HepG2 (cell line): ENCODE measurements around the gene PLXNA1. TPM values are rescaled to one million over a fixed set of nuclear protein-coding genes. Genes with fewer than 3 reads are reported as not detected.

Experiments
- ATAC-seq: fragments of 200-7000 bp; cut with Tn5 transposase; 3 replicates; pipeline ENCODE4 v1.9.1; 2020; ENCODE audit warnings: mild to moderate bottlenecking, moderate library complexity
- BruUV-seq: library from RNA; stranded (reverse); fragments of 400-500 nt; replicated peaks from 2 replicates; lab custom pipeline; 2021; lab: Mats Ljungman, UMichigan
- CTCF ChIA-PET: fragments of 300-600 bp; formaldehyde crosslinking; extraction: SDS; loops from one replicate; lab custom pipeline; 2021; ENCODE audit warnings: low total read pairs, inconsistent platforms, low intra/inter-chr PET ratio; lab: Yijun Ruan, JAX
- POLR2A ChIA-PET: fragments of 350-600 bp; sonication (Branson Sonifier 250); formaldehyde crosslinking; loops from one replicate; lab custom pipeline; 2020; ENCODE audit warnings: antibody characterized with exemption, inconsistent platforms; lab: Yijun Ruan, JAX
- DNase-seq: peaks from one replicate; pipeline ENCODE4 v3.0.0-alpha.2; 2015; ENCODE audit warnings: low spot score
- FAIRE-seq: peaks from 3 replicates; lab custom pipeline; 2011; peaks lifted over from hg19 to GRCh38; lab: Jason Lieb, UNC
- H2AFZ ChIP-seq: one replicate; pipeline ENCODE4 v1.6.1; 2011; ENCODE audit warnings: low read length, inconsistent platforms
- H3K27ac ChIP-seq: fragments of 300-600 bp; 3 replicates; pipeline ENCODE4 v1.8.0; 2011; ENCODE audit warnings: mixed run types, mild to moderate bottlenecking, mixed read lengths, low read length, inconsistent platforms; ENCODE audit not compliant: insufficient read depth; ENCODE audit errors: extremely low read length
- H3K27me3 ChIP-seq, 2 experiments: fragments of 200-600 bp in 1 of 2; 2 replicates in 1 of 2; 3 replicates in 1 of 2; pipeline versions ENCODE4 v1.6.0 to v1.8.0; 2011; ENCODE audit warnings: low read length in 2 of 2, mild to moderate bottlenecking in 2 of 2, moderate library complexity in 2 of 2, inconsistent platforms in 1 of 2; ENCODE audit not compliant: insufficient read depth in 2 of 2, control insufficient read depth in 1 of 2
- H3K36me3 ChIP-seq, 2 experiments: fragments of 200-600 bp in 1 of 2; replicated peaks in 1 of 2; 2 replicates in 1 of 2; 3 replicates in 1 of 2; pipeline versions ENCODE4 v1.5.1 to v1.8.0; 2011; ENCODE audit warnings: low read length in 2 of 2, inconsistent platforms in 1 of 2; ENCODE audit not compliant: insufficient read depth in 2 of 2, control insufficient read depth in 1 of 2
- H3K4me1 ChIP-seq: 2 replicates; pipeline ENCODE4 v1.5.1; 2012; ENCODE audit warnings: low read length, inconsistent platforms; ENCODE audit not compliant: insufficient read depth
- H3K4me2 ChIP-seq: 2 replicates; pipeline ENCODE4 v1.6.0; 2011; ENCODE audit warnings: low read depth, low read length, inconsistent platforms
- H3K4me3 ChIP-seq, 3 experiments: fragments of 200-600 bp in 1 of 3; sonication (generic), shearing (Covaris generic) in 1 of 3; replicated peaks in 1 of 3; 2 replicates each; pipeline ENCODE4 v1.5.1; 2011 to 2016; ENCODE audit warnings: low read length in 3 of 3, inconsistent platforms in 2 of 3, low read depth in 2 of 3, mild to moderate bottlenecking in 2 of 3, control low read depth in 1 of 3, mixed read lengths in 1 of 3; ENCODE audit not compliant: insufficient read depth in 1 of 3
- H3K79me2 ChIP-seq: one replicate; pipeline ENCODE4 v1.6.1; 2011; ENCODE audit warnings: low read length, inconsistent platforms; ENCODE audit not compliant: insufficient read depth
- H3K9ac ChIP-seq: 2 replicates; pipeline ENCODE4 v1.6.0; 2011; ENCODE audit warnings: mild to moderate bottlenecking, low read depth, low read length, inconsistent platforms; ENCODE audit not compliant: insufficient read depth
- H3K9me3 ChIP-seq: 2 replicates; pipeline ENCODE4 v1.5.1; 2012; ENCODE audit warnings: mild to moderate bottlenecking, low read length
- H4K20me1 ChIP-seq: 2 replicates; pipeline ENCODE4 v1.6.0; 2011; ENCODE audit warnings: inconsistent platforms, mild to moderate bottlenecking, low read length, moderate library complexity; ENCODE audit not compliant: insufficient read depth
- AGO2 ChIP-seq: fragments of 200-400 bp; formaldehyde crosslinking; optimal IDR thresholded peaks from 2 replicates; pipeline ENCODE3; 2017; ENCODE audit warnings: mild to moderate bottlenecking, low read depth, low read length, moderate library complexity
- ARNT2 ChIP-seq: sonication (generic); formaldehyde crosslinking; IDR thresholded peaks from 2 replicates; pipeline ENCODE4 v1.8.0; 2022; ENCODE audit warnings: mild to moderate bottlenecking, low read depth, missing genetic modification reagents, moderate library complexity
- HDAC6 ChIP-seq: fragments of 200-600 bp; sonication (generic); IDR thresholded peaks from 2 replicates; pipeline ENCODE4 v1.7.0; 2017; ENCODE audit warnings: mild to moderate bottlenecking, antibody characterized with exemption, low read length, low read depth
- KLF13 ChIP-seq: sonication (generic); formaldehyde crosslinking; IDR thresholded peaks from 2 replicates; pipeline ENCODE4 v1.4.0; 2020; ENCODE audit warnings: mild to moderate bottlenecking, missing genetic modification reagents
- NFIB ChIP-seq: sonication (generic); formaldehyde crosslinking; IDR thresholded peaks from 2 replicates; pipeline ENCODE4 v1.9.0; 2021; ENCODE audit warnings: missing genetic modification reagents, mild to moderate bottlenecking, borderline replicate concordance
- WGBS: methylation state at CpG from one replicate; pipeline ENCODE4 v1.1.6; 2017; ENCODE audit warnings: low lambda C conversion rate; 5-methylcytosine and 5-hydroxymethylcytosine counted together
- in situ Hi-C: cut with HindIII; loops from 2 replicates; pipeline ENCODE4 v1.10.0; 2017; ENCODE audit warnings: low pct_unique_long_range_greater_than_20kb; ENCODE audit not compliant: extremely low pct_ligation_motif_present
- intact Hi-C: fragments of 100-400 bp; cut with micrococcal nuclease; formaldehyde crosslinking; loops from one replicate; pipeline ENCODE4 v1.10.0; 2022; ENCODE audit not compliant: unreplicated experiment
- polyA plus RNA-seq, 8 experiments: library from polyadenylated mRNA; depleted of rRNA in 3 of 8; stranded (reverse) in 7 of 8; unstranded in 1 of 8; fragments of >200 nt; fragmentation: Illumina TruSeq in 4 of 8; extraction: Trizol in 4 of 8; gene quantifications; 2 replicates each; pipeline versions ENCODE4 v1.2.1 to v1.2.3, GENCODE V29; 2011 to 2016; ENCODE audit warnings: low read depth in 4 of 8, missing spikeins in 1 of 8, mixed read lengths in 1 of 8; ENCODE audit not compliant: insufficient read depth in 1 of 8
- total RNA-seq, 5 experiments: library from RNA; depleted of rRNA; stranded (reverse); fragments of >200 nt; fragmentation: Illumina TruSeq; extraction: Trizol; gene quantifications; 2 replicates each; pipeline ENCODE4 v1.2.3, GENCODE V29; 2016; ENCODE audit warnings: low read depth in 1 of 5

Gene PLXNA1
- total and polyA plus RNA-seq, 2 of the 13 experiments (the other 11 are each of a cell fraction or from before 2014, with no cell fraction given) = 16.6 to 18.2 TPM

DNA sequence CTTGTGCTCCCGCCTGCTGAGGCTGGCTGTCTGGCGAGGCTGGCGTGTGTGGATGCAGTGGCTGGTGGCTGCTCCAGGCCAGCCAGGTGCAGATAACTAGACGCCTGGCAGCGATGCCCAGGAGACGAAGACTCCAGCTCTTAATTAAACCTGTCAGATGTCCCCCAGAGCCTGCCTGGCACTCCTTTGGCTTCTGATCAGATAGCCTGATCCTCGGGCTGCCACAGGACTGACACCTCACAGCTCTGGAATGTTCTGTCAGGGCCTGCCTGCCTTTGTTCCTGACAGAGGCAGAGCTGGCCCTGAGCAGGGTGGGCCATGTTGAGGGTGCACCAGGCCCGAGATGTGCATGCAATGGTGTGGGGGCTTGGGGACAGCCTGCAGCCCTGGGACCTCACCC, 36.5 kb downstream of the PLXNA1 start:
- H3K27ac ChIP-seq = no peak overlapping the region
- H3K4me2 ChIP-seq = no peak overlapping the region
- no peak for DNase-seq
- ChIA-PET POLR2A (no interaction called here), CTCF (no interaction called here)
- H2AFZ ChIP-seq = no peak overlapping the region
- no peaks in the 10 kb centered on the region for H4K20me1 ChIP-seq
- no TSS peak for BruUV-seq
- ATAC-seq = no peak
- FAIRE-seq = no peak
- H3K79me2 ChIP-seq = no peaks in the 10 kb centered on the region
- no peaks in the 10 kb centered on the region for H3K4me1 ChIP-seq
- WGBS = no CpG with 5 or more reads among the region's 8 CpGs
- in situ Hi-C loops = no loop called here
- no peak overlapping the region for H3K9ac ChIP-seq
- no peak overlapping the region for H3K4me3 ChIP-seq
- H3K36me3 ChIP-seq = peaks cover 23 to 43% of the 10 kb centered on the region in 2 experiments; a peak in 4 of 5 replicates
- no peaks in the 10 kb centered on the region; a peak in 1 of 5 replicates for H3K27me3 ChIP-seq
- TF ChIP-seq ARNT2 (CRISPR knock-in tag) (no peak), KLF13 (CRISPR knock-in tag) (no peak), NFIB (CRISPR knock-in tag) (no peak)
- intact Hi-C loops = no loop called here
- no peaks in the 10 kb centered on the region for H3K9me3 ChIP-seq

DNA sequence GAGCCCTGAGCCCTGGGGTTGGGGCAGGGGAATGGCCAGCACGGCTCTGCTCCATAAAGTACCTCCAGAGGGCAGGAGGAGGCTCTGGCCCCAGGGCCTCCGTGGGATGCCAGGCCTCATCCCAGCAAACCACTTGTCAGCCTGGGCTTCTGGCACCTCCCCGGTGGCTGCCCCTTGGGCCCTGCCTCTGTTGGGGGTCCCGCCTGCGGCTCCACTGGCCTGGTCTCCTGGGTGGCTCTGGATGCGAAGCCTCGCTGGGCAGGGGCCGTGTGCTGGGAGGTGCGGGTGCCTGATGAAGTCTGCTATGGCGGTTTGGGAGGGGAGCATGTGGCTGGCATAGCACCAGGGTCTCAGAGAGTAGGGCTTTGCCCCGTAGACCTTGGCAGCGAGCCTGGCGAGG, 37.6 kb downstream of the PLXNA1 start:
- Histone ChIP-seq H3K27me3 (no peaks in the 10 kb centered on the region; a peak in 1 of 5 replicates), H4K20me1 (no peaks in the 10 kb centered on the region), H2AFZ (no peak overlapping the region), H3K27ac (no peak overlapping the region), H3K9ac (no peak overlapping the region), H3K79me2 (no peaks in the 10 kb centered on the region), H3K9me3 (no peaks in the 10 kb centered on the region), H3K4me2 (no peak overlapping the region), H3K4me3 (no peak overlapping the region), H3K4me1 (no peaks in the 10 kb centered on the region), H3K36me3 (peaks cover 21 to 43% of the 10 kb centered on the region in 2 experiments; a peak in 4 of 5 replicates)
- DNase-seq (no peak), FAIRE-seq (no peak), ATAC-seq (no peak)
- ChIA-PET CTCF (no interaction called here), POLR2A (no interaction called here)
- 100% methylated on average over 5 of the region's 13 CpGs for WGBS
- intact Hi-C loops = no loop called here
- TF ChIP-seq HDAC6 (no peak), AGO2 (peak; percentile 47)
- no TSS peak for BruUV-seq
- in situ Hi-C loops = no loop called here
